Fibroblast of lung (primary cell): ENCODE results near the gene GLUL.

ENCODE experiments used
- CTCF ChIP-seq, 2 donors: IDR thresholded peaks in 1 of 2; conservative IDR thresholded peaks in 1 of 2; 1 replicate in 1 of 2; 2 replicates in 1 of 2; pipeline ENCODE4 v1.5.1; 2011 to 2012; ENCODE audit warnings: low read length in 2 of 2, control low read depth in 1 of 2, inconsistent platforms in 1 of 2, low read depth in 1 of 2, mild to moderate bottlenecking in 1 of 2
- EZH2 ChIP-seq: IDR thresholded peaks from 2 replicates; pipeline ENCODE4 v1.5.1; 2012; ENCODE audit warnings: low read length, control low read depth, mild to moderate bottlenecking; ENCODE audit errors: missing control alignments

GRCh38 chr1:182357171-182357570 is 34.4 kb downstream of the GLUL start:
- TF ChIP-seq CTCF (conservative IDR thresholded peaks at IDR 0.05 in 1 of 2, IDR thresholded peaks at IDR 0.05 in 1 of 2; ENCODE audit: low read depth in 1 of 2, low read length in 2 of 2) (no peak), EZH2 (no peak)
